ENCODE measurements around the gene NEK10.
"Not testable (repeated sequence)": the region's sequence is repeated elsewhere in the genome, so short reads cannot be mapped to it uniquely, and the experiment has no call there.

Gene NEK10

GRCh38 chr3:27368831-27369607, at the start of gene NEK10:
Gene NEK10, minus strand, starts transcription at chr3:27369383. Its CDS starts 16,501 bp downstream, at chr3:27352882.
- peak; percentile 7 for DNase-seq

DNA sequence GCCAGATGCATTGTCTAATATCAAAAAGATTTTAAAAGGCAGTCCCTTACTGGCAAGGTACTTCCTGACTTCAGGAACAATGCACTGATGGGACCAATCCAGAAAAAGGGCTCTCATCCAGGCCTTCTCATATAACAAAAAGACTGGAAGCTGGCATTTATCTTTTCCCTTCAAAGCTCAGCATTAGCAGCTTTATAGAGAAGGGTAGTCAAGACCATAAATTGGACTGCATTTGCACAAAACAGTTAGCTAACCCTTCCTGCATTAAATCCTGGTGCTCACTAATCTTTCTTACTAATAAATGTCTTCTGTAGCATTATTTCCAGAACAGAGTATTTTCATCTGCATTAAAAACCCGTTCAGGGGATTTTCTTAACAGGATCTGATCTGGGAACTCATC, 46.0 kb upstream of the NEK10 start:
- no peak for DNase-seq

DNA sequence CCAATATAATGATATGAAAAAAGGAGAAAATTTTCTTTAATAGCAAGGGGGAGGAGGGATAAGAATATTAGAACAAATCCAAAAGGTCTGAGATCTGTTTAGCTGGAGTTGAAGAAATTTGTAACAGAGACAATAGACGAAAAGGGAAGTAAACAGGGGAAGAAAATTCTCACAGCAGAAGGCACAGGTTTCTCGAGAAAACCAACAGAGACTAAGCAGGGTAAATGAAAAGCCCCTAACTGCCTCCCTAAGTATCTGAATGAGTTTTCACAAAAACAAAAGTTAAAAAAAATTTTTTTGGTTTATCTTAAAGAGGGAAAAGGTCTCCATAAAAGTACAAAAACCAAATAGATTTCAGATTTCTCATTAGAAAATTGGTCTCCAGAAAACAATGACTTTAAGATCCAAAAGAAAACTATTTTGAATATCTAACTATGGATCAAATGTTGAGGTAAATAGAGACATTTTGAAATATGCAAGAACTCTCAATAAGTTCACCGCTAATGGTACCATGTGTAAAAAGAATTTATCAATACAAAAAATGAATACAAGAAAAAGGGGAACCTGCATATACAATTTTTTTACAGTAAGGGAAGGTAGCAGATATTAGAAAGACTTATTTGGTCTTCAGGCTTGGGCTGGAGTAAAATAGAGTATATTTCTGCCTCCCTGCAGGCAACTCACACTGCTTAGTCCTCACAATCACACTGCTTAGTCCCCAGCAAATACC, 23.9 kb upstream of the NEK10 start:
- DNase-seq: no peak

GRCh38 chr3:27392414-27392813, 23.2 kb upstream of the NEK10 start:
- DNase-seq: not testable (repeated sequence)

DNA sequence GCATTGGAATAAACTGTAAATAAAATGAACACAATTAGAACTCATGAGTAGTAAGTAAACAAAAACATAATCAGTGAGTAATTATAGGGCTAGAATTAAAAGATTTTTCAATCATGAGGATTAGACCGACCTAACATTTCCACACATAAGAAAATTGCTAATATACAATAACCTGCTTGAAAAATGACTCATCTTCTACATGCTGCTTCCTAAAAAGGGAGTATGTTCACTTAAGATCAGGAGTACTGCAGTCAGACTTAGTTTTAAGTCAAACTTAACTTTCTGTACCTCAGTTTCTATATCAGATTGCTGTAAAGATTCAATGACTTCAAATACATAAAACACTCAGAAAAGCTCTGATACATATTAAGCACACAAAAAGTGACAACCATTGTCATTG, 22.6 kb upstream of the NEK10 start:
- DNase-seq: no peak

- no peak for DNase-seq
Observed at GRCh38 chr3:27387625-27388024, 18.4 kb upstream of the NEK10 start.

DNA sequence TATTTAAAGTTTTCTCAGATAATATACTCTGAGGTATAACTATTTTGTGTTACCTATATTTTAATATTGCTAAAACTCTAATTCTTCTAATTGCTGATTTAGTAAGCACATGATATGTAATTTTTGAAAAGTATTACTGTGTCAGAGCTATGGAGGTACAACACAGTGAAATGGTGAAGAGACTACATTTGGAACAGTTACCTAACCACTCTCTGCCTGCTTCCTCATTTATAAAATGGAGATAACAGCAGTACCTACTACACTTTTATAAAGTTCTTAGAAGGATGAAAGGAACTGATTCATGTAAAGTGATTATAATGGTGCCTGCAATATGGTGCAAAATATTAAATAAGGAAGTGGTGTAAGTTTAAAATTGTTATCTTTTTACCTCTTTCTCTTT, 16.3 kb upstream of the NEK10 start:
- DNase-seq: no peak

DNA sequence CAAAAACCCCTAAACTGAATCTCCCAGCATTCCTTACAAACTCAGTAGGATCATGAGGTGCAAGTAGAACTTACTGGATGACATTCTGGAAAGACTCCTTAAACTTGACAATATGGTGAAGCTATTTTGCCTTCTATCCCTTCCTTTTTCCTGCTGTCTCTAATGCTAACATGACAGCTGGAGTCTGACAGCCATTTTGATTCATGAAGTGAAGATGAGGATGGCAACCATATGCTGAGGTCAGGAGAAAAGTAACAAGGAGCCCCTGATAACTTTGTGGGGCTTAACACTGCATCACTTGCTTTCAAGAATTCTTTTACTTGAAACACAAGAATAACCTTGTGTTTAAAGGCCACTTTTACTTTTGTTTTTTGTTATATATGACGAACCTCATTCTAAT, 15.0 kb upstream of the NEK10 start:
- DNase-seq: no peak

DNA sequence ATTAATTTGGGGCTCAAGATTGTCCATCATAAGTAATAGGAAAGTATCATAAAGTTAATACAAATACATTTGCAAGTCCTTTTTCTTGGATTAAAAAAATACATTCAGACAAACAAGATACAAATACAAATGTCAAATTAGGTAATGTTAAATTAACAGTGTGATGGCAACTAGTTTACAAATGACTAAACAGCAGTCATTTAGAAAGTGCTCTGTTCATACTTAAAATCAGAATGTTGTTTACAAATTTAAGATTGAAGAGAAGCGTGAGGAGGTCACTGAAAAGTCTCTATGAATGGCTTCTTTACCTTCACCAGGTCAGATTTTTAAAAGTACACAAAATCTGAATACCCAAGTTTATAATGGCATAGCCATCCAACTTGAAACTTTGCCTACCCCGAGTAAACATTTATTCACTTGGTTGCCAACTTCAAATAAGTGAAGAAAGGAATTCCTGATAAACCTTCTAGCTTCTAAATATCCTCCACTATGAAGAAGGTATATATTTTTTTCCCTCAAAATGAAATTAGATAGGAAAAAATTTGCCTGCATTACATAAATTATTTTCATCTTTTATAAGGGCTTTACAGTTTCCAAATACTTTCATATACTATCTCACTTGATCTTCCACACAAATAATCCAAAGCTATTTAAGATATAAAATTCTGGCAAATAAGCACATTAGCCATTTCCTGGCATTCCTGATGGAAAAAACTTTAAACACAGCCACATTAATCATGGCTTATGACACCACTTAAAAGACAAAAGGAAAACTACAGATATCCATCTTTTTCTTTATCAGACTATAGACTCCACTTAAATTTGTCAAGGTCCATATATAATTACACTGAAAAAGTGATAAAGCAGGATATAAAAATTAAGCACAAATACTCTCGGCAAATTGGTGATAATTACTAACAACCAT, 11.5 kb upstream of the NEK10 start:
- DNase-seq: no peak

- DNase-seq: no peak
Observed at GRCh38 chr3:27378331-27378730, 9.1 kb upstream of the NEK10 start.

- DNase-seq: no peak
Observed at GRCh38 chr3:27376109-27376772, 7.1 kb upstream of the NEK10 start.

- DNase-seq: no peak
Observed at GRCh38 chr3:27366062-27366591, 3.1 kb downstream of the NEK10 start.

GRCh38 chr3:27360113-27361078, 8.8 kb downstream of the NEK10 start:
- no peak for DNase-seq

GRCh38 chr3:27358372-27358771, 10.8 kb downstream of the NEK10 start:
- DNase-seq: no peak

- DNase-seq: no peak
Observed at GRCh38 chr3:27357665-27358258, 11.4 kb downstream of the NEK10 start.

- DNase-seq: no peak
Observed at GRCh38 chr3:27356976-27357375, 12.2 kb downstream of the NEK10 start.

DNA sequence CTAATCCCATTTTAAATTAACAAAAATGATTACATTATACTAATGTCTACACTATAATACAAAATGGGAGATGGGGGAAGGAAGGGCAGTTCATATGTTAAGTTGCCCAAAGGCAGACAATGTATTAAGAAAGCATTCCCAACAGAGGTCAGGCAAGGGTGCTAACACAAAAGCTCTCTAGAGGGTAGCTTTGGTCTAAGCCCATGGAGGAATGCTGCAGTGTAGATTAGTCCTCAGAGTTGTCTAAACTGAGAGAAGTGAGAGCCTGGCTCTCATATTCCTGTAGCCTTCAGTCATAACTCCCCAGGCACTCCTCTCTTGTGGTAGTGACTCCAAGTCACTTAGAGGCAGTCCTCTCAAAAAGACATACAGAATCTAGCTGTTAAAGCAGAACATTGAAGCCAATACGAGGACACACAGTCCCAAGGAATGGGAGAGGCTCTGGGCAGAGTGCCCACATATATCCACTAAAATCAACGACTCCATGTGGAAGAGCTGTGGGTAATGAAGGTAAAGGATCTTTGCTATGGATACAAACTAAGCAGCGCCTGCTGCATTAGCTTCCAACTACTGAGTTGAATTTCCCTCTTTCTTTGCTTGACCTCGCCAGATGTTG, 14.5 kb downstream of the NEK10 start:
- no peak for DNase-seq

GRCh38 chr3:27354161-27354560, 15.0 kb downstream of the NEK10 start:
- DNase-seq: no peak

DNA sequence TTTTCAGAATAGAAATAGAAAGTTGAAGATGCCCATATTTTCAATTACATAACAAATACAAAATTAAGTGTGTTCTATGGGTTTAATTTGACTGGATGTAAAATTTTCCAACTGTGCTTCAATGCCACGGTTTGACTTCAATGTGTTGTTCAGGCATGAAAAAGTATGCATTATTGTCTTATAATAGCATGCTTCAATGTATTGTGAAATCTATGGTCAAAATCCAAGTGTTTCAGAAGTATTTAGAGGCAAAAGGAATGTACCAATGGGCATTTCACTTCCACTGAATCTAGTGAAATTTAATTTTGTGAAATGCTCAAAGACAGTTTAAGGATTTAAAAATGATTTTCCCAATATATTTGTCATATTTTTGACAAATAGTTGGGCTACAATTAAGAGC, 16.0 kb downstream of the NEK10 start:
- DNase-seq: no peak

GRCh38 chr3:27352047-27352446, 17.1 kb downstream of the NEK10 start:
- DNase-seq: no peak

Measured in NCI-H187 treated with DMSO at 0.1 percent for 48 hours (cell line).